Tibial artery (tissue), 4 donors: ENCODE results near the gene CLTC.
A peak's percentile ranks its signal among the peaks of the same experiment; 100 is the strongest.
"Not testable (repeated sequence)": the region's sequence is repeated elsewhere in the genome, so short reads cannot be mapped to it uniquely, and the experiment has no call there.

ENCODE experiments used
- DNase-seq, 2 donors: peaks; one replicate each; pipeline ENCODE4 v3.0.0-alpha.2; 2019
- H3K27ac ChIP-seq, 2 donors: fragments of 200-600 bp; sonication (generic) in 1 of 2; 1 replicate in 1 of 2; 2 replicates in 1 of 2; pipeline ENCODE4 v1.5.1; 2018 to 2019; ENCODE audit warnings: mild to moderate bottlenecking in 1 of 2
- H3K27me3 ChIP-seq, 2 donors: fragments of 200-600 bp; sonication (generic) in 1 of 2; one replicate each; pipeline versions ENCODE4 v1.5.1 to v1.6.0; 2016 to 2019
- H3K36me3 ChIP-seq, 3 donors: fragments of 200-600 bp; sonication (generic) in 2 of 3; one replicate each; pipeline ENCODE4 v1.5.1; 2016 to 2019; ENCODE audit warnings: mild to moderate bottlenecking in 2 of 3
- H3K4me1 ChIP-seq, 4 donors: fragments of 200-600 bp; sonication (generic) in 2 of 4; 1 replicate in 3 of 4; 2 replicates in 1 of 4; pipeline ENCODE4 v1.5.1; 2016 to 2019
- H3K4me3 ChIP-seq, 2 donors: fragments of 200-600 bp; sonication (generic) in 1 of 2; 1 replicate in 1 of 2; 2 replicates in 1 of 2; pipeline ENCODE4 v1.5.1; 2018 to 2019; ENCODE audit warnings: mild to moderate bottlenecking in 2 of 2
- H3K9me3 ChIP-seq, 3 donors: fragments of 200-600 bp; sonication (generic) in 1 of 3; one replicate each; pipeline ENCODE4 v1.5.1; 2016 to 2019
- CTCF ChIP-seq, 2 experiments: fragments of 200-600 bp in 1 of 2; fragments of 450-650 bp in 1 of 2; IDR thresholded peaks; one replicate each; pipeline ENCODE4 v1.5.1; 2017 to 2019; ENCODE audit warnings: antibody characterized with exemption in 2 of 2, mild to moderate bottlenecking in 1 of 2, moderate library complexity in 1 of 2
- intact Hi-C: fragments of 100-400 bp; cut with DNase I; formaldehyde crosslinking; loops from one replicate; pipeline ENCODE4 v1.15.0; 2023; ENCODE audit warnings: low total_unique reads

Gene CLTC

GRCh38 chr17:59651346-59651745, 31.7 kb downstream of the CLTC start:
- Histone ChIP-seq H3K4me1 (peaks cover 0 to 12% (median 0%) of the 10 kb centered on the region in 4 donors), H3K4me3 (no peak overlapping the region), H3K36me3 (peaks cover 69 to 87% (median 81%) of the 10 kb centered on the region in 3 donors), H3K27me3 (no peaks in the 10 kb centered on the region), H3K27ac (no peak overlapping the region), H3K9me3 (no peaks in the 10 kb centered on the region)
- intact Hi-C loops, result no loop called here
- no peak for DNase-seq
- no peak for TF ChIP-seq CTCF (IDR thresholded peaks at IDR 0.05)

GRCh38 chr17:59652119-59652518, 32.4 kb downstream of the CLTC start:
- DNase-seq, result no peak
- Histone ChIP-seq H3K9me3 (no peaks in the 10 kb centered on the region), H3K27me3 (no peaks in the 10 kb centered on the region), H3K4me1 (peaks cover 0 to 7% (median 0%) of the 10 kb centered on the region in 4 donors), H3K36me3 (peaks cover 70 to 91% (median 87%) of the 10 kb centered on the region in 3 donors), H3K27ac (no peak overlapping the region), H3K4me3 (no peak overlapping the region)
- TF ChIP-seq CTCF (IDR thresholded peaks at IDR 0.05), result no peak
- intact Hi-C loops, result no loop called here

GRCh38 chr17:59656624-59657023, 36.9 kb downstream of the CLTC start:
- H3K9me3 ChIP-seq, H3K4me1 ChIP-seq, intact Hi-C loops, H3K27me3 ChIP-seq, H3K27ac ChIP-seq, DNase-seq, H3K4me3 ChIP-seq: not testable (repeated sequence)
- peaks cover 75 to 100% (median 93%) of the 10 kb centered on the region in 3 donors for H3K36me3 ChIP-seq

GRCh38 chr17:59666235-59666634, 46.5 kb downstream of the CLTC start:
- no peak overlapping the region for H3K27ac ChIP-seq
- H3K4me3 ChIP-seq, result no peak overlapping the region
- H3K36me3 ChIP-seq, result peaks cover 69 to 78% (median 71%) of the 10 kb centered on the region in 3 donors
- intact Hi-C loops, result no loop called here
- H3K4me1 ChIP-seq, result peaks cover 0 to 22% (median 7%) of the 10 kb centered on the region in 4 donors
- TF ChIP-seq CTCF (IDR thresholded peaks at IDR 0.05), result no peak
- H3K9me3 ChIP-seq, result no peaks in the 10 kb centered on the region
- H3K27me3 ChIP-seq, result no peaks in the 10 kb centered on the region
- DNase-seq, result no peak

GRCh38 chr17:59668816-59669215, 49.1 kb downstream of the CLTC start:
- DNase-seq, result no peak
- no peaks in the 10 kb centered on the region for H3K27me3 ChIP-seq
- no peak for TF ChIP-seq CTCF (IDR thresholded peaks at IDR 0.05)
- intact Hi-C loops, result no loop called here
- peak overlapping the region in 1 of 2 donors; percentile 29 for H3K27ac ChIP-seq
- no peak overlapping the region for H3K4me3 ChIP-seq
- peaks cover 0 to 22% (median 7%) of the 10 kb centered on the region in 4 donors for H3K4me1 ChIP-seq
- H3K36me3 ChIP-seq, result peaks cover 55 to 59% (median 57%) of the 10 kb centered on the region in 3 donors
- H3K9me3 ChIP-seq, result no peaks in the 10 kb centered on the region

GRCh38 chr17:59669411-59669810, 49.7 kb downstream of the CLTC start:
- peak overlapping the region in 1 of 2 donors; percentile 29 for H3K27ac ChIP-seq
- intact Hi-C loops, result no loop called here

More at GRCh38 chr17:59669411-59669810, 49.7 kb downstream of the CLTC start:
- no peak overlapping the region for H3K4me3 ChIP-seq
- peaks cover 0 to 22% (median 7%) of the 10 kb centered on the region in 4 donors for H3K4me1 ChIP-seq
- no peak for TF ChIP-seq CTCF (IDR thresholded peaks at IDR 0.05)
- no peaks in the 10 kb centered on the region for H3K9me3 ChIP-seq
- no peaks in the 10 kb centered on the region for H3K27me3 ChIP-seq
- no peak for DNase-seq
- peaks cover 55 to 61% (median 57%) of the 10 kb centered on the region in 3 donors for H3K36me3 ChIP-seq
